Activated CD8-positive, alpha-beta T cell treated with anti-CD3 and anti-CD28 coated beads for 36 hours (primary cell): ENCODE data around the gene ANO9. TPM values are rescaled to one million over a fixed set of nuclear protein-coding genes. Genes with fewer than 3 reads are reported as not detected.

Source experiments
- ATAC-seq: fragments of 200-7000 bp; cut with Tn5 transposase; one replicate; pipeline ENCODE4 v1.10.0; 2021; ENCODE audit warnings: mild to moderate bottlenecking, moderate library complexity
- CTCF ChIA-PET: fragments of 350-600 bp; sonication (Branson Sonifier 250); formaldehyde crosslinking; loops from one replicate; lab custom pipeline; 2021; ENCODE audit warnings: antibody characterized with exemption; lab: Charles Lee
- POLR2A ChIA-PET: fragments of 350-600 bp; sonication (Branson Sonifier 250); formaldehyde crosslinking; loops from one replicate; lab custom pipeline; 2021; ENCODE audit warnings: antibody characterized with exemption; lab: Charles Lee
- DNase-seq: peaks from one replicate; pipeline ENCODE4 v3.0.0-alpha.2; 2020
- H3K27ac Mint-ChIP-seq: one replicate; pipeline ENCODE4 v1.8.0; 2021; ENCODE audit warnings: mild to moderate bottlenecking, mixed read lengths
- H3K27me3 Mint-ChIP-seq: one replicate; pipeline ENCODE4 v1.8.0; 2021; ENCODE audit warnings: mixed read lengths
- H3K36me3 Mint-ChIP-seq: one replicate; pipeline ENCODE4 v1.8.0; 2021; ENCODE audit warnings: low read depth, mixed read lengths
- H3K4me1 Mint-ChIP-seq: one replicate; pipeline ENCODE4 v1.8.0; 2021; ENCODE audit warnings: low read depth, mixed read lengths
- H3K4me3 Mint-ChIP-seq: one replicate; pipeline ENCODE4 v1.8.0; 2021; ENCODE audit warnings: mild to moderate bottlenecking, moderate library complexity, mixed read lengths
- H3K9me3 Mint-ChIP-seq: one replicate; pipeline ENCODE4 v1.8.0; 2021; ENCODE audit warnings: mixed read lengths
- CTCF ChIP-seq: fragments of 200-600 bp; IDR thresholded peaks from one replicate; pipeline ENCODE4 v1.8.0; 2022; ENCODE audit warnings: antibody characterized with exemption, mild to moderate bottlenecking
- intact Hi-C: fragments of 100-400 bp; cut with micrococcal nuclease; formaldehyde crosslinking; loops from one replicate; pipeline ENCODE4 v1.10.0; 2022
- total RNA-seq, 2 experiments: library from RNA; stranded (reverse); gene quantifications; one replicate each; pipeline ENCODE4 v1.2.3, GENCODE V29; 2021

ANO9 gene
- total RNA-seq, 2 experiments from 2014 or later = 28.2 to 29.0 TPM

GRCh38 chr11:434496-434895, 7.3 kb downstream of the ANO9 start:
- Mint-ChIP-seq H3K9me3 (no peaks in the 10 kb centered on the region), H3K27me3 (no peaks in the 10 kb centered on the region), H3K27ac (no peak overlapping the region), H3K4me3 (no peak overlapping the region), H3K36me3 (no peaks in the 10 kb centered on the region), H3K4me1 (peaks cover 12% of the 10 kb centered on the region)
- ATAC-seq (no peak), DNase-seq (no peak)
- CTCF ChIA-PET = no interaction called here
- intact Hi-C loops = no loop called here
- no peak for TF ChIP-seq CTCF
- POLR2A ChIA-PET = no interaction called here

- intact Hi-C loops = no loop called here
- ChIA-PET POLR2A (no interaction called here), CTCF (no interaction called here)
- no peak for TF ChIP-seq CTCF
- H3K4me1 Mint-ChIP-seq = peaks cover 8% of the 10 kb centered on the region
- no peaks in the 10 kb centered on the region for H3K9me3 Mint-ChIP-seq
- H3K27me3 Mint-ChIP-seq = no peaks in the 10 kb centered on the region
- H3K36me3 Mint-ChIP-seq = no peaks in the 10 kb centered on the region
- H3K4me3 Mint-ChIP-seq = no peak overlapping the region
- no peak overlapping the region for H3K27ac Mint-ChIP-seq
- no peak for ATAC-seq
- no peak for DNase-seq
Measured at GRCh38 chr11:433641-434040, 8.2 kb downstream of the ANO9 start.

- Mint-ChIP-seq H3K36me3 (no peaks in the 10 kb centered on the region), H3K27me3 (no peaks in the 10 kb centered on the region), H3K4me1 (peaks cover 5% of the 10 kb centered on the region), H3K27ac (no peak overlapping the region), H3K4me3 (no peak overlapping the region), H3K9me3 (no peaks in the 10 kb centered on the region)
- DNase-seq = no peak
- no peak for TF ChIP-seq CTCF
- intact Hi-C loops = no loop called here
- ChIA-PET POLR2A (no interaction called here), CTCF (no interaction called here)
- no peak for ATAC-seq
Measured at GRCh38 chr11:433111-433510, 8.7 kb downstream of the ANO9 start.

- DNase-seq (no peak), ATAC-seq (no peak)
- H3K36me3 Mint-ChIP-seq = peaks cover 2% of the 10 kb centered on the region
- intact Hi-C loops = no loop called here
- peaks cover 5% of the 10 kb centered on the region for H3K4me1 Mint-ChIP-seq
- H3K4me3 Mint-ChIP-seq = no peak overlapping the region
- no peak overlapping the region for H3K27ac Mint-ChIP-seq
- ChIA-PET CTCF (no interaction called here), POLR2A (no interaction called here)
- no peaks in the 10 kb centered on the region for H3K9me3 Mint-ChIP-seq
- no peak for TF ChIP-seq CTCF
- no peaks in the 10 kb centered on the region for H3K27me3 Mint-ChIP-seq
Measured at GRCh38 chr11:432501-433100, 9.2 kb downstream of the ANO9 start.

- Mint-ChIP-seq H3K4me1 (no peaks in the 10 kb centered on the region), H3K36me3 (peaks cover 3% of the 10 kb centered on the region), H3K9me3 (no peaks in the 10 kb centered on the region), H3K4me3 (no peak overlapping the region), H3K27me3 (no peaks in the 10 kb centered on the region), H3K27ac (no peak overlapping the region)
- no peak for ATAC-seq
- intact Hi-C loops = no loop called here
- POLR2A ChIA-PET = no interaction called here
- no peak for DNase-seq
- CTCF ChIA-PET = no interaction called here
- no peak for TF ChIP-seq CTCF
Measured at GRCh38 chr11:431921-432320, 9.9 kb downstream of the ANO9 start.
